BJ (cell line): ENCODE data around the gene MYBPC1. TPM values are rescaled to one million over a fixed set of nuclear protein-coding genes. Genes with fewer than 3 reads are reported as not detected.
"Not testable (repeated sequence)": the region's sequence is repeated elsewhere in the genome, so short reads cannot be mapped to it uniquely, and the experiment has no call there.

Source experiments
- CTCF ChIA-PET: fragments of 350-600 bp; formaldehyde crosslinking; extraction: SDS; loops from one replicate; lab custom pipeline; 2021; ENCODE audit warnings: antibody characterized with exemption, inconsistent platforms; lab: Yijun Ruan, JAX
- POLR2A ChIA-PET: fragments of 300-600 bp; sonication (Branson Sonifier 250); formaldehyde crosslinking; extraction: SDS; loops from one replicate; lab custom pipeline; 2021; ENCODE audit warnings: antibody characterized with exemption; lab: Charles Lee
- DNase-seq: peaks from one replicate; pipeline ENCODE4 v3.0.0-alpha.2; 2011; ENCODE audit warnings: low read depth
- H3K27me3 ChIP-seq: 2 replicates; pipeline ENCODE4 v1.6.0; 2011; ENCODE audit warnings: low read length; ENCODE audit not compliant: control insufficient read depth, insufficient read depth
- H3K36me3 ChIP-seq: 2 replicates; pipeline ENCODE4 v1.5.1; 2011; ENCODE audit warnings: low read length; ENCODE audit not compliant: control insufficient read depth, insufficient read depth
- H3K4me3 ChIP-seq: 2 replicates; pipeline ENCODE4 v1.5.1; 2011; ENCODE audit warnings: low read depth, mild to moderate bottlenecking, control low read depth, low read length
- polyA plus RNA-seq: library from polyadenylated mRNA; depleted of rRNA; stranded (reverse); fragments of >200 nt; gene quantifications from 2 replicates; pipeline ENCODE4 v1.2.3, GENCODE V29; 2011
- TF ChIP-seq, protein P1 (sequence below): IDR thresholded peaks from 2 replicates; pipeline ENCODE4 v1.5.1; 2011; ENCODE audit warnings: low read depth, mild to moderate bottlenecking, control low read depth, inconsistent platforms, low read length, moderate library complexity; ENCODE audit not compliant: insufficient read depth

MYBPC1 gene
- polyA plus RNA-seq, 1 experiment = not detected

DNA sequence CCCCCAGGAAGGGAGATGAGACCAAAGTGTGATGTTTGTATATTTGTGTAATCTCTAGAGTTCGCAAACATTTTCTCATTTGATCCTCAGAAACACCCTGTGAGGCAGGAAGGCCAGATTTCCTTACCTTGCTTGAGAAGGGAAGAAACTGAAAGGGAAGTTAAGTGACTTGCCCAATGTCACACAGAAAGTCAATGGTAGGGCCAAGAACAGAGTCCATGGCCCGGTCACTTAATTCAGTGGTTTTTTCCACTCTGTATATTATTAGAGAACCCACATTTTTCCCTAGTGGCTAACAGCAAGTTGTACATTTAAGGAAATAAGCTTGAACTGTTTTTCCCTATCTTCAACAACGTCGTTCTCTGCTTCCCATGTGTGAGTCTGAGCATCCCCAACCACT, 77.1 kb downstream of the MYBPC1 start:
- no peaks in the 10 kb centered on the region for H3K36me3 ChIP-seq
- POLR2A ChIA-PET = no interaction called here
- H3K4me3 ChIP-seq = no peak overlapping the region
- CTCF ChIA-PET = no interaction called here
- H3K27me3 ChIP-seq = peaks cover 2% of the 10 kb centered on the region; the same call in 1 of the 2 replicates
- TF ChIP-seq, protein P1, sequence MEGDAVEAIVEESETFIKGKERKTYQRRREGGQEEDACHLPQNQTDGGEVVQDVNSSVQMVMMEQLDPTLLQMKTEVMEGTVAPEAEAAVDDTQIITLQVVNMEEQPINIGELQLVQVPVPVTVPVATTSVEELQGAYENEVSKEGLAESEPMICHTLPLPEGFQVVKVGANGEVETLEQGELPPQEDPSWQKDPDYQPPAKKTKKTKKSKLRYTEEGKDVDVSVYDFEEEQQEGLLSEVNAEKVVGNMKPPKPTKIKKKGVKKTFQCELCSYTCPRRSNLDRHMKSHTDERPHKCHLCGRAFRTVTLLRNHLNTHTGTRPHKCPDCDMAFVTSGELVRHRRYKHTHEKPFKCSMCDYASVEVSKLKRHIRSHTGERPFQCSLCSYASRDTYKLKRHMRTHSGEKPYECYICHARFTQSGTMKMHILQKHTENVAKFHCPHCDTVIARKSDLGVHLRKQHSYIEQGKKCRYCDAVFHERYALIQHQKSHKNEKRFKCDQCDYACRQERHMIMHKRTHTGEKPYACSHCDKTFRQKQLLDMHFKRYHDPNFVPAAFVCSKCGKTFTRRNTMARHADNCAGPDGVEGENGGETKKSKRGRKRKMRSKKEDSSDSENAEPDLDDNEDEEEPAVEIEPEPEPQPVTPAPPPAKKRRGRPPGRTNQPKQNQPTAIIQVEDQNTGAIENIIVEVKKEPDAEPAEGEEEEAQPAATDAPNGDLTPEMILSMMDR = no peak
- no peak for DNase-seq

DNA sequence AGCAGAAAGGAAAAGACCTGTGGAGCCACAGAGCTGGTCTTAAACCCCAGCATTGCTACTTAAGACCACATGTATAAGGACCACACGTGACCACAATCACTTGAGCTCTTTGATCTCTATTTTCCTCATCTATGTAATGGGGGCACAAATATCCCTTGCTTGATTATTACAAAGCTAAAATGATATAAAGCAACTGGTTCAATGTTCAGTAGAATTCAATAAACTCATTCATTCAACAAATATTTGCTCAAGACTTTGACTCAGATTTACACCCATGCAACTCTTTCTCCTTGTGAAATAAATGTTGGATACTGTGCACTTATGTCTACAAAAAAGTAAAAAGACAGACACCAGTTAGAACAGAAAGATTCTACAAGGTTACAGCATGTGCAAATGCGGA, 80.8 kb downstream of the MYBPC1 start:
- TF ChIP-seq, protein P1 = no peak
- Histone ChIP-seq H3K27me3 (peaks cover 2% of the 10 kb centered on the region; the same call in 1 of the 2 replicates), H3K36me3 (no peaks in the 10 kb centered on the region), H3K4me3 (no peak overlapping the region)
- no peak for DNase-seq
- ChIA-PET CTCF (interaction anchor here (0.6 kb wide), 1 partner anchor 1115 kb away, joined by 3 read pairs; no protein-coding TSS in a partner anchor), POLR2A (no interaction called here)

DNA sequence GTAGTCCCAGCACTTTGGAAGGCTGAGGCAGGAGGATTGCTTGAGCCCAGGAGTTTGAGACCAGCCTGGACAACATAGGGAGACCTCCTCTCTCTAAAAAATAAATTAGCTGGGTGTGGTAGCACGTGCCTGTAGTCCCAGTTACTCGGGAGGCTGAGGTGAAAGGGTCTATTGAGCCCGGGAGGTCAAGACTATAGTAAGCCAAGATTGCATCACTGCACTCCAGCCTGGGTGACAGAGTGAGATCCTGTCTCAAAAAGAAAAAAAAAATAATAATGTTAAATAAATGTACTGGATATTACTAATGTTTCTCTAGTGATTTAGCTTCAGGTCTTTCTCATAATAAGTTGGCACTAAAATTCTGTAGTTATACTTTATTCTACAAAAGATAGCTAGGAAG, 81.7 kb downstream of the MYBPC1 start:
- H3K36me3 ChIP-seq, H3K4me3 ChIP-seq, CTCF ChIA-PET, DNase-seq, POLR2A ChIA-PET, H3K27me3 ChIP-seq: not testable (repeated sequence)

DNA sequence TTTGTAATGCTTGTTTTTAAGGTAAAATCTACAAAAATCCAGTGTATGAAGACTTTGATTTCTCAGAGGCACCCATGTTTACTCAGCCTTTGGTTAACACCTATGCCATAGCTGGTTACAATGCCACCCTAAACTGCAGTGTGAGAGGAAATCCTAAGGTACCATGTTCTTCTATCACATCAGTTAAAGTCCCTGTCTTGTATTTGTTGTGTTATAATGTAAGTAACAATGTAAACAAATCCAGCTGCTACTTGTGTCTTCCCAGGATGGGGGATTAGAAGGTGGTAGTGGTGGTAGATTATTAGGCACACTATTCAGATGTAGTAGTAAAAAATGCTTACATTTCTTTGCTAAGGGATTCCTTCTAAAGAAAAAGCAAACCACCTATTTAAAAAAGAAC, 83.3 kb downstream of the MYBPC1 start:
- Histone ChIP-seq H3K27me3 (no peaks in the 10 kb centered on the region; the same call in 1 of the 2 replicates), H3K36me3 (no peaks in the 10 kb centered on the region), H3K4me3 (no peak overlapping the region)
- ChIA-PET POLR2A (no interaction called here), CTCF (no interaction called here)
- TF ChIP-seq, protein P1 = no peak
- no peak for DNase-seq

DNA sequence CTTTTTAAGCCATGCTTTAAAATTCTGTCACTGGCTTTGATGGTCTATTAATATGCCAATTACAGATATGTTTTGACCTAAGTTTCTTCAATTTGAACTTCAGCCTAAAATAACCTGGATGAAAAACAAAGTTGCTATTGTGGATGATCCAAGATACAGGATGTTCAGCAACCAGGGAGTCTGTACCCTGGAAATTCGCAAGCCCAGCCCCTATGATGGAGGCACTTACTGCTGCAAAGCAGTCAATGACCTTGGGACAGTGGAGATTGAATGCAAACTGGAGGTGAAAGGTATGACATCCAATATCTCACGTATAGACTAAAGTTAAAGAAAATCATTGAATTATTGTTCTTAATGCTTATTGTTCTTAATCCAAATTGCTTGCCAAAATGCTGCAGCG, 85.5 kb downstream of the MYBPC1 start:
- CTCF ChIA-PET = no interaction called here

More for the DNA sequence above, 85.5 kb downstream of the MYBPC1 start:
- no peaks in the 10 kb centered on the region; the same call in 1 of the 2 replicates for H3K27me3 ChIP-seq
- H3K4me3 ChIP-seq = no peak overlapping the region
- POLR2A ChIA-PET = no interaction called here
- TF ChIP-seq, protein P1 = no peak
- no peaks in the 10 kb centered on the region for H3K36me3 ChIP-seq
- DNase-seq = no peak
